Stimulated activated CD4-positive, alpha-beta T cell treated with anti-CD3 and anti-CD28 coated beads, TNF-alpha, amount 100 ng/mL, for 48 hours (primary cell): ENCODE data around the gene ARPP21.

ENCODE experiments used
- DNase-seq, 3 donors: peaks; one replicate each; pipeline ENCODE4 v3.0.0-alpha.2; 2020; ENCODE audit warnings: low read depth in 3 of 3

Gene ARPP21

GRCh38 chr3:35737527-35737926, 98.2 kb downstream of the ARPP21 start:
- no peak for DNase-seq

- no peak for DNase-seq
Observed at GRCh38 chr3:35737934-35738706, 98.8 kb downstream of the ARPP21 start.

- DNase-seq: no peak
Observed at GRCh38 chr3:35739181-35739809, 100.0 kb downstream of the ARPP21 start.

- DNase-seq: no peak
Observed at GRCh38 chr3:35739964-35740527, 100.7 kb downstream of the ARPP21 start.

- no peak for DNase-seq
Observed at GRCh38 chr3:35743218-35743617, 103.9 kb downstream of the ARPP21 start.

GRCh38 chr3:35744419-35744818, 105.1 kb downstream of the ARPP21 start:
- no peak for DNase-seq

- no peak for DNase-seq
Observed at GRCh38 chr3:35745351-35745750, 106.0 kb downstream of the ARPP21 start.

- DNase-seq: no peak
Observed at GRCh38 chr3:35745802-35746484, 106.6 kb downstream of the ARPP21 start.

- no peak for DNase-seq
Observed at GRCh38 chr3:35746492-35746891, 107.2 kb downstream of the ARPP21 start.

GRCh38 chr3:35748144-35748543, 108.8 kb downstream of the ARPP21 start:
- no peak for DNase-seq

GRCh38 chr3:35751207-35751606, 111.9 kb downstream of the ARPP21 start:
- no peak for DNase-seq

- DNase-seq: no peak
Observed at GRCh38 chr3:35757991-35758757, 118.8 kb downstream of the ARPP21 start.

- no peak for DNase-seq
Observed at GRCh38 chr3:35760146-35760545, 120.8 kb downstream of the ARPP21 start.

GRCh38 chr3:35761311-35761710, 122.0 kb downstream of the ARPP21 start:
- DNase-seq: no peak

- DNase-seq: no peak
Observed at GRCh38 chr3:35772381-35773015, 133.2 kb downstream of the ARPP21 start.

- DNase-seq: no peak
Observed at GRCh38 chr3:35773417-35773816, 134.1 kb downstream of the ARPP21 start.

- no peak for DNase-seq
Observed at GRCh38 chr3:35776346-35776745, 137.0 kb downstream of the ARPP21 start.

GRCh38 chr3:35777065-35777464, 137.7 kb downstream of the ARPP21 start:
- no peak for DNase-seq

GRCh38 chr3:35777563-35778554, 138.5 kb downstream of the ARPP21 start:
- DNase-seq: no peak

- no peak for DNase-seq
Observed at GRCh38 chr3:35779611-35780010, 140.3 kb downstream of the ARPP21 start.
